GM06990 (cell line): Measurements from ENCODE around the gene PPM1G.
"Not testable (repeated sequence)": the region's sequence is repeated elsewhere in the genome, so short reads cannot be mapped to it uniquely, and the experiment has no call there.

Experiments used
- DNase-seq: peaks from one replicate; pipeline ENCODE4 v3.0.0-alpha.2; 2011; ENCODE audit not compliant: insufficient read length; ENCODE audit errors: extremely low read depth
- H3K27me3 ChIP-seq: replicated peaks from 2 replicates; pipeline ENCODE4 v1.6.0; 2011; ENCODE audit warnings: low read length; ENCODE audit not compliant: control insufficient read depth, insufficient read depth
- H3K36me3 ChIP-seq: 2 replicates; pipeline ENCODE4 v1.5.1; 2011; ENCODE audit warnings: low read length; ENCODE audit not compliant: control insufficient read depth, insufficient read depth
- H3K4me3 ChIP-seq: replicated peaks from 2 replicates; pipeline ENCODE4 v1.5.1; 2011; ENCODE audit warnings: low read depth, mild to moderate bottlenecking, control low read depth, low read length
- TF ChIP-seq, protein P1 (sequence below): IDR thresholded peaks from 2 replicates; pipeline ENCODE4 v1.5.1; 2011; ENCODE audit warnings: low read length, control low read depth, mild to moderate bottlenecking, inconsistent platforms; ENCODE audit not compliant: insufficient read depth, poor library complexity, severe bottlenecking

PPM1G gene

DNA sequence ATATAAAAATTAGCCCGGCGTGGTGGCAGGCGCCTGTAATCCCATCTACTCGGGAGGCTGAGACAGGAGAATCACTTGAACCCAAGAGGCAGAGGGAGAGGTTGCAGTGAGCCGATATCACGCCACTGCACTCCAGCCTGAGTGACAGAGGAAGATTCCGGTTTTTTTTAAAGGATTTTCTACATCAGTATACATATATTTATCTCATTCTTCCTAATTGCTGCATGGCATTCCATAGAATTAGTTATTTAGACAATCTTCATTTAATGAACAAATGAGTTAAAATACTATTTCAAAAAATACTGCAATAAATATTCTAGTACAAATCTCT, 54.8 kb downstream of the PPM1G start:
- Histone ChIP-seq H3K27me3 (no peaks in the 10 kb centered on the region), H3K4me3 (no peak overlapping the region), H3K36me3 (peaks cover 2% of the 10 kb centered on the region; the same call in 1 of the 2 replicates)
- DNase-seq: no peak
- TF ChIP-seq, protein P1, sequence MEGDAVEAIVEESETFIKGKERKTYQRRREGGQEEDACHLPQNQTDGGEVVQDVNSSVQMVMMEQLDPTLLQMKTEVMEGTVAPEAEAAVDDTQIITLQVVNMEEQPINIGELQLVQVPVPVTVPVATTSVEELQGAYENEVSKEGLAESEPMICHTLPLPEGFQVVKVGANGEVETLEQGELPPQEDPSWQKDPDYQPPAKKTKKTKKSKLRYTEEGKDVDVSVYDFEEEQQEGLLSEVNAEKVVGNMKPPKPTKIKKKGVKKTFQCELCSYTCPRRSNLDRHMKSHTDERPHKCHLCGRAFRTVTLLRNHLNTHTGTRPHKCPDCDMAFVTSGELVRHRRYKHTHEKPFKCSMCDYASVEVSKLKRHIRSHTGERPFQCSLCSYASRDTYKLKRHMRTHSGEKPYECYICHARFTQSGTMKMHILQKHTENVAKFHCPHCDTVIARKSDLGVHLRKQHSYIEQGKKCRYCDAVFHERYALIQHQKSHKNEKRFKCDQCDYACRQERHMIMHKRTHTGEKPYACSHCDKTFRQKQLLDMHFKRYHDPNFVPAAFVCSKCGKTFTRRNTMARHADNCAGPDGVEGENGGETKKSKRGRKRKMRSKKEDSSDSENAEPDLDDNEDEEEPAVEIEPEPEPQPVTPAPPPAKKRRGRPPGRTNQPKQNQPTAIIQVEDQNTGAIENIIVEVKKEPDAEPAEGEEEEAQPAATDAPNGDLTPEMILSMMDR: no peak

GRCh38 chr2:27353762-27354596, 55.4 kb downstream of the PPM1G start:
- no peak for DNase-seq
- peaks cover 2% of the 10 kb centered on the region; the same call in 1 of the 2 replicates for H3K36me3 ChIP-seq
- TF ChIP-seq, protein P1: no peak
- H3K27me3 ChIP-seq: no peaks in the 10 kb centered on the region
- no peak overlapping the region for H3K4me3 ChIP-seq

DNA sequence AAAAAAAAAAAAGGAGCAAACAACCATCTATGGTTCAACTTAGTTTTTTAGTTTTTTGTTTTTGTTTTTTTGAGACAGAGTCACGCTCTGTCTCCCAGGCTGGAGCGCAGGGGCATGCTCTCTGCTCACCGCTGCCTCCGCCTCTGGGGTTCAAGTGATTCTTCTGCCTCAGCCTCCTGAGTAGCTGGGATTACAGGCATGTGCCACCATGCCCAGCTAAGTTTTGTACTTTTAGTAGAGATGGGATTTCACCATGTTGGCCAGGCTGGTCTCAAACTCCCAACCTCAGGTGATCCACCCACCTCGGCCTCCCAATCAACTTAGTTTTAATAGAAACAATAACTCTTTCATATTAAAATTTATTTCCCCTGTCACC, 56.0 kb downstream of the PPM1G start:
- not testable (repeated sequence) for H3K36me3 ChIP-seq, H3K27me3 ChIP-seq, H3K4me3 ChIP-seq, DNase-seq

GRCh38 chr2:27351802-27352598, 57.4 kb downstream of the PPM1G start:
- Histone ChIP-seq H3K36me3 (peaks cover 2% of the 10 kb centered on the region; the same call in 1 of the 2 replicates), H3K27me3 (no peaks in the 10 kb centered on the region), H3K4me3 (no peak overlapping the region)
- TF ChIP-seq, protein P1: no peak
- DNase-seq: no peak

GRCh38 chr2:27350106-27350693, 59.2 kb downstream of the PPM1G start:
- DNase-seq: no peak
- TF ChIP-seq, protein P1: no peak
- H3K27me3 ChIP-seq: no peaks in the 10 kb centered on the region
- no peak overlapping the region for H3K4me3 ChIP-seq
- peaks cover 2% of the 10 kb centered on the region; the same call in 1 of the 2 replicates for H3K36me3 ChIP-seq

DNA sequence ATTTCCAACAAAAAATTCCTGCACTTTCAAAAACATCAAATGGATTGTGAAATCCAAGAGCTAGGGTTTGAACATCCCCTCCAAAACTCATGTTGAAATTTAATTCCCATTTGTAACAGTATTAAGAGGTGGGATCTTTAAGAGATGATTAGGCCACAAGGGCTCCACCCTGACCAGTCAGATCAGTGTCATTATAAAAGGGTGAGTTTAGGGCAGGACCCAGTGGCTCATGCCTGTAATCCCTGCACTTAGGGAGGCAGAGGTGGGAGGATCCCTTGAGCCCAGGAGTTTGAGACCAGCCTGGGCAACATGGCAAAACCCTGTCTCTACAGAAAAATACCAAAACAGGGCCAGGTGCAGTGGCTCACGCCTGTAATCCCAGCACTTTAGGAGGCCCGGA, 61.8 kb downstream of the PPM1G start:
- TF ChIP-seq, protein P1: no peak
- Histone ChIP-seq H3K36me3 (peaks cover 4% of the 10 kb centered on the region), H3K27me3 (no peaks in the 10 kb centered on the region), H3K4me3 (no peak overlapping the region)
- DNase-seq: no peak
